HG03565 (cell line): ENCODE results near the gene FBXO44.

Experiments
- ATAC-seq: cut with Tn5 transposase; IDR thresholded peaks from one replicate; pipeline ENCODE4 v1.9.1; 2021; ENCODE audit warnings: mild to moderate bottlenecking, moderate library complexity; ENCODE audit not compliant: unreplicated experiment

The FBXO44 gene

GRCh38 chr1:11684070-11684469 is 29.4 kb downstream of the FBXO44 start:
- ATAC-seq = no peak

- ATAC-seq = no peak
These were observed 30.6 kb downstream of the FBXO44 start for GRCh38 chr1:11685210-11685752.

GRCh38 chr1:11688506-11688905 is 33.8 kb downstream of the FBXO44 start:
- ATAC-seq = no peak

GRCh38 chr1:11690397-11691301 is 36.0 kb downstream of the FBXO44 start:
- ATAC-seq = no peak

GRCh38 chr1:11691302-11691914 is 36.7 kb downstream of the FBXO44 start, which contains the start of gene DRAXIN:
Gene DRAXIN, plus strand, starts transcription at chr1:11691710. Its CDS starts 14,549 bp downstream, at chr1:11706259.
- ATAC-seq = no peak

- no peak for ATAC-seq
These were observed 37.4 kb downstream of the FBXO44 start for GRCh38 chr1:11691928-11692711.

GRCh38 chr1:11693024-11693590 is 38.4 kb downstream of the FBXO44 start:
- no peak for ATAC-seq

- ATAC-seq = no peak
These were observed 39.2 kb downstream of the FBXO44 start for GRCh38 chr1:11693917-11694316.

- no peak for ATAC-seq
These were observed 41.2 kb downstream of the FBXO44 start for GRCh38 chr1:11695861-11696260.

- ATAC-seq = no peak
These were observed 42.7 kb downstream of the FBXO44 start for GRCh38 chr1:11697188-11697892.

- ATAC-seq = no peak
These were observed 43.2 kb downstream of the FBXO44 start for GRCh38 chr1:11697893-11698210.

- no peak for ATAC-seq
These were observed 46.2 kb downstream of the FBXO44 start for GRCh38 chr1:11700601-11701467.

GRCh38 chr1:11701551-11701961 is 46.9 kb downstream of the FBXO44 start:
- no peak for ATAC-seq

- no peak for ATAC-seq
These were observed 47.5 kb downstream of the FBXO44 start for GRCh38 chr1:11701981-11702803.

GRCh38 chr1:11703357-11704193 is 48.9 kb downstream of the FBXO44 start:
- ATAC-seq = no peak

- no peak for ATAC-seq
These were observed 49.5 kb downstream of the FBXO44 start for GRCh38 chr1:11704194-11704529.

- no peak for ATAC-seq
These were observed 50.2 kb downstream of the FBXO44 start for GRCh38 chr1:11704691-11705475.
